NCI-H2196 (cell line): Measurements from ENCODE around the gene HMX3.

Experiments used
- DNase-seq: peaks from one replicate; lab custom pipeline; 2025; ENCODE audit not compliant: unreplicated experiment; lab: John Stamatoyannopoulos, UW

The HMX3 gene

DNA sequence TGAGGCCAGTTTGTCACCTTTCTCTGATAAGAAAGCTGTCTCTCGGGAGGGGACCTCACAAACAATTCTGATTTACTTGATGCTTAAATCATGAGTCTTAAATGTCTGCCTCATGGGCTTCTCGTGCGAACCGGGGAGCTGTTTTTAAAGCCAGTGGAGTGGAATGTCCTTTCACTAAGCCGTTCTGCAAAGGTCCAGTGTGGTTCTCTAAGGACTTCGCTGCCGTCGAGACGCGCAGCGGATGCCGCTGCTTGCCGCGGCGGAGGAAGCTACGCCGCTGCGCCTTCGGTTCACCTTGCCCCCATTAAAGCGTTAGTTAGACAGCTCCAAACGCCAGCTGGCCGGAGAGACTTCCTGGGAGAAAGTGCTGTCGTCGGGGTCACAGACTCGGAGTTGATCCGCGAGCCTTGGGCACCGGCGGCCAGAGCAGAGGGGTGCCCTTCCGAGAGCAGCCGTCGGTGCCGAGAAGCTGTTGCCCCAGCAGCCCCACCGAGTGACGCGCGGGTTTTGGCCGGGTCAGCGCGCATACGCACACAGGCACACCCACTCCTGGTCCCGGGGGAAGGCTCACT, 1.3 kb upstream of the HMX3 start:
- no peak for DNase-seq

DNA sequence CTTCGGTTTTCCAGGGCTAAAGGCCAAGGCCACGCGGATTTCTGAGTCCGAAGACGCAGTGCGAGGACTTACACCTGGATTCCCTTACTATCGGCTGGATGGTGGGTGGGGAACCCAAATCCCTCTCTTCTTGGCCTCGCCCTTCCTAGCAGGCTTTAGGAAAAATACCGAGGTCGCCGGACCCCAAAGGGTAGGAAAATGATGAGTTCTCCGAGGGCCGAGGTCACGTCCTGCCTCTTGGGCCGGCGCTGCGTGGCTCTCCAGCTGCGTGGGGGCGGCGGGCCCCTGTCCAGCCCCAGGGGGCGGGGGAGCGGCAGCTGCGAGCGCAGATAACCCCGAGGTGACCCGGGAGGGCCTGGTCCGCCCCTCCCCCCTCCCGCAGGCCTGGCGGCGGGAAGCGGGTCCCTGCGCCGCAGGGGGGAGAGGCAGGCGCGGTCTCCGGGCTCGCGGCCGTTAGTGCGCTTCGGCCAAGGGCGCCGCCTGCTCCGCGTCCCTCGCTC, 805 bp upstream of the HMX3 start:
- DNase-seq = peak; percentile 29

DNA sequence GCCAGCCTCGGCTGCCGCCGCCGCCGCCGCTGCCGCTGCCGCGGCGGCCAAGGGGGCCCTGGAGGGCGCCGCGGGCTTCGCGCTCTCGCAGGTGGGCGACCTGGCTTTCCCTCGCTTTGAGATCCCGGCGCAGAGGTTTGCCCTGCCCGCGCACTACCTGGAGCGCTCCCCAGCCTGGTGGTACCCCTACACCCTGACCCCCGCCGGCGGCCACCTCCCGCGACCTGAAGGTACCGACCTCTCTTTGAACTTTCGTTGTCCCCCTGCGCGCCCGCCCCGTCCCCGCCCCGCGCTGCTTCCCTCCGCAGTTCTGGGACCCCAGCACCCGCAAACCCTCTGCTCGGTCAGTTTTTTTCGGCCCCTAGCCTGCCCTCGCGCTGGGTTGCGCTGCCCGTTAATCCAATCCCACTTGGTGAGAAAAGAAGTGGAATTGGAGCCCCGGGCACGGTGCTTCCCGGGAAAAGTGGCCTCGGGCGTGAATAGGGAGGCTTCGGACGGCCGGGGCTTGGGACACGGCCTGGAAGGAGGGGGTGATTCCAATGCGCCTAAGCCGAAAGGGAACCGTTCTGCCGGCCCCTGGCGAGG, 543 bp downstream of the HMX3 start:
- DNase-seq = no peak

DNA sequence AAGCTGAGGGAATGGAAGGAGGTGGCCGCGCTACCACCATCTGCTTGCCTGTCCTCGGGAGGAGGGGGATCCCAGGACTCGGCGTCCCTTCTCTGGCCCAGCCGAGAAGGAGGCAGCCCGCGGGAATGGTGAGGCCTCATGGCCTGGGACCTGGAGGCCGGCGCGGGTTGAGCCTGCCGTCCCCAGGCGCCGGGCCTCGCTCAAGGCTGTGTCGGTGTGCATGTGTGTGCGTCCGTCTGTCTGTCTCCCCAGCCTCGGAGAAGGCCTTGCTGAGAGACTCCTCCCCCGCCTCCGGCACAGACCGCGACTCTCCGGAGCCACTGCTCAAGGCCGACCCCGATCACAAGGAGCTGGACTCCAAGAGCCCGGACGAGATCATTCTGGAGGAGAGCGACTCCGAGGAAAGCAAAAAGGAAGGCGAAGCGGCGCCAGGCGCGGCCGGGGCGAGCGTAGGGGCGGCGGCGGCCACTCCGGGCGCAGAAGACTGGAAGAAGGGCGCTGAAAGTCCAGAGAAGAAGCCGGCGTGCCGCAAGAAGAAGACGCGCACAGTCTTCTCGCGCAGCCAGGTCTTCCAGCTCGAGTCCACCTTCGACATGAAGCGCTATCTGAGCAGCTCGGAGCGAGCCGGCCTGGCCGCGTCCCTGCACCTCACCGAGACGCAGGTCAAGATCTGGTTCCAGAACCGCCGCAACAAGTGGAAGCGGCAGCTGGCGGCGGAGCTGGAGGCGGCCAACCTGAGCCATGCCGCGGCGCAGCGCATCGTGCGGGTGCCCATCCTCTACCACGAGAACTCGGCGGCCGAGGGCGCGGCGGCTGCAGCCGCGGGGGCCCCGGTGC, 1.3 kb downstream of the HMX3 start:
- DNase-seq = no peak

DNA sequence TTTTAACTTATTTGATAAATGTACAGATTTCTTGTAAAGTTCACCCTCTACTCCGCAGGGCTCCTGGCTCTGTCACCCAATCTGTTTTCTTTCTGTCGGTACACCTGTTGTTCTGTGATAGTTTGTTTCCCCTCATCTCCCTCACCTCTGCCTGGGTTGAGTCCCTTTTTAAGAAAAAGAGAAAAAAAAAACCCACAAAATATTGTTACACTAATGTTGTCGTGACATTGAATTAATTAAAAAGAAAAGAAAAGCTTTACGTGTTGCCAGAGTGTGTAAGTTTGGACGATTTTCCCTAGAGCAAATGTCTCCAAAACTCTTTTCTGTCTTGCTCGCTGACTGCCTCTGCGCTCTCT, 3.4 kb downstream of the HMX3 start:
- no peak for DNase-seq

DNA sequence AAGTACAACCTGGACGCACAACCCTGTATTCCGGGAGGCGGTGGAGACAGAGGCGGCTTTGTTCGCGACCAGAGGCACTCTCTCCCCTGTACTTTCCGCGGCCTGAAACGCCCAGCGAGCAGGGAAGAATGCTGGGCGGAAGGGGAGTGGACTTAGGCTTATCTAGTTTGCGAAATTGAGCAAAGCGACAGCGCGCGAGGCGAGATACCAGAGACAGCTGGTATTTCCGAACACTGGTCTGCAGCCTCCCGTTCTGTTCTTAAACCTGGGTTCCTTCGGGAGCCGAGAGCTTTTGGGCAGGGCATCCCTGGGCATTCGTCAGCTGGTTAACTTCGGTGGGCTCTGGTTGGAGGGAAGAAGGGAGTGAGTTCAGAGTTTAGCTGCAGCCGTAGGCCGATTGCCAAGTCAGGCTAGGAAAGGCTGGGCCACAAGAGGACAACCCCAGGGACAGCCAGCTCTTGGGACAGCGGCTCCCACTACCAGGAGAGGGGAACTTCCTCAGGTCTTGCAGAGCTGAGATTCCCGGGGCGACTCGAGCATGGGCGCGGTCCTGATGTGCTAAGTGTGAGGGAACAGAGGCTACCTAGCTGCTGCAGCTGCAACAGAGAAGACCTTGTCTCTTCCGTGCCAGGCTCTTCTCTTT, 3.9 kb downstream of the HMX3 start:
- no peak for DNase-seq

DNA sequence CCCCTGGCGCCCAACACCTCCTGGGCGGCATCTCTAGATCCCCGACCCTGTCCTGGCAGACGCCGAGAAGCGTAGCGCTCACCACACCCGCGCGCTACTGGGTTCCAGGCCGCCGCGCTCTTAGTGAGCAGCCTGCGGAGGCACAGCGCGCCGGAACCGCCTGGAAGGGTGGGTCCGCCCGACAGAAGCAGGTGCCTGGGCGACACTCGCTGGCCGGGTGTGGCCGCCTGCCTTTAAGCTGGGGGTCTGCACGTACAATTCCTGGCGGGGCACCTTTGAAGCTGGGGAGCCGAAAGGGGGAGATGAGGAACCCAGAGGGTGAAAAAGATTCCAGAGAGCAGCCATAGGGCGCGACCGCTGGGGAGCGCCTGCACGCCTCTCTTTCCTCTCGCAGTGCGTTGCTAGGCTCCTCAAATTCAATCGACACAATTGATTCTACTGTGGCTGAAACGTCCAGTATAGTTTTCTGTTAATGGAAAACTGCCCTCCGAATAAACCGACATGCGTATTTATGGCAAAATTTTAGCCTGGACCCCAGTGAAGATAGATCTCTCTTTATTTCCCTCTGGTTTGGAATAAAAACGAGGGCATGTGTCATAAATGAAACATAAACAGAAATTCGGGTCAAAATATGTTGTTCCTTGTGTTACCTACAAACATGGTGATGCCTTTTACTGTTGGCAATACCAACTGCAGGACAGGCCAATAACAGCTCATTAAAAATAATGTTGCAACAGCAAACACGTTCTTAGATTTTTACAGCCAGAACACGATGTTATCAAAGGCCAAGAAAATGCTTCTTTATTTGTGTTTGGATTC, 4.6 kb downstream of the HMX3 start:
- no peak for DNase-seq

DNA sequence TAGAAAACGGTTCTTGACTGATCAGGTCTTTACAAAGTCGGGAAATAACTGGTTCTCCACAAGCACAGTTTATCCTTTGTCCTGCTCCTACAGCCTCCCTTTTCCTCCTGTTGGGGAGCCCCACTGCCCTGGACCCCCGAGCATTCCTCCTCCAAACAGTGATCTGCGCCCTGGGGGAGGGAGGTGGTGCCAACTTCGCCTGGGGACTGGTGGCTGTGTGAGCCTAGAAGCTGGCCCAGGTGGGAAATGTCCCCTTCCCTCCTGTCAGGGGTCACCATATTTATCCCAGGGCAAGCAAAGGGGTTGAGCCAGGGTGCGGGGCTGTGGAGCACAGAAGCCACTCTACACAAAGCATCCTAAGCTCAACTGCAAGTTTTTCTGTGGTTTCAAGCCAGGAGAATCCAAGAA, 5.2 kb downstream of the HMX3 start:
- DNase-seq = no peak

DNA sequence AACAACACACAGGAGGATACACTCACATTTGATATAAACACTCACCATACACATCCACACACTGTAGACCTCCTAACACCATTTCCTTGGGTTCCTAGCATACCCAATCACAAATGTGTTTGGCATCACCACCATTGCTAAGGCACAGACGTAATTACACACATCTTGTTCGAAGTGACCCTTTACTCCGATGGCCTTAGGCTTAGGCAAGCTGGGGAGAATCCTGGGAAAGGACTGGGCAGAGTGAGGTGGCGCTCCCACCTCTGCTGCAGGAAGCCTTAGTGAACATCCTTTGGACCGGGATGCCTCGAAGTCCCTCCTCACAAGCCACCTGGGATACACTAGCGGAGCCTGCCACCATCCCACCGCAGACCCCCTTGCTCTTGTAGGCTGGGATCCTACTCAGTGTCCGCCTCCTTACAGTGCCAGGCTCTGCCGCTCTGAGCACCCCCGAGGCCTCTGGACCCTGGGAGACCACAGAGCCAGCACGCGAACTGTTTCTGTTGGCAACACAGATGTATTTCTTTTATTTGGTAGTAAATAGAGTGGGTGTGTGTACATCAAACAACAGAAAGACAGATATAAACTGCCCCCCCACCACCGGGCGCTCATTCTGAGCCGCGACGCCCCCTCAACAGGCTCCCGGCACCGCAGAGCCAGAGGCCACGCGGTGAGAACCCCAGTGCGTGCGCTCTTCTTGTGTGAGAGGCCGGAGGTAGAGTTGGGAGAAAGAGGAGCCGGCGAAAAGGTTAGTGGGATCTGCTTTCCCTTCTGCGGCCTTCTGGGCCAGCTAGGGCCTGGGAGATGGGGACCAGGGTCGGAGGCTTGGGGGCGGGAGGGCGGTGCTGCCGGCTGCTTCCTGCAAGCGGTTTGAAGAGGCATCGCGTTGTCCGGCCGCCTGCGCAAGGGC, 6.3 kb downstream of the HMX3 start:
- no peak for DNase-seq

DNA sequence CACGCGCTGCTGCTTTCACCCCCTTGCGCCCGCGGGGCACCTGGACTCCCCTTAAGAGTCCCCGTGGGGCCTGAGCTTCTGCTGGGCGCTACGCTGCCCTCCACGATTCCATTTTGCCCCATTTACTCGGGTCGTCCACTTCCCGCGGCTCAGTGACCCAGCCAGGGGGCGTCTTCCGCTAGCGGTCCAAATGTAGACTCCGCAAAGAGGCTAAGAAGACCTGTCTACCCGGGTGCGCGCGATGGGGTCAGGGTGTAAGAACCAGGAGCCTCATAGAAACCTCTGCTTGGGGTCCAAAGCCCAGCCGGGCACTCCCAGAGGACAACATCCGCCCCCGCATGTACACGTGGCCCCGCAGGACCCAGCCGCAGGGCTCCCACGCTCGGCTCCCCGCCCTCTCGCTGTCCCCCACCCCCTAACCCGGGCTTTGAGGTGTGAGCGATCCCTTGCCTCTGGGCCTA, 7.0 kb downstream of the HMX3 start:
- DNase-seq = no peak

DNA sequence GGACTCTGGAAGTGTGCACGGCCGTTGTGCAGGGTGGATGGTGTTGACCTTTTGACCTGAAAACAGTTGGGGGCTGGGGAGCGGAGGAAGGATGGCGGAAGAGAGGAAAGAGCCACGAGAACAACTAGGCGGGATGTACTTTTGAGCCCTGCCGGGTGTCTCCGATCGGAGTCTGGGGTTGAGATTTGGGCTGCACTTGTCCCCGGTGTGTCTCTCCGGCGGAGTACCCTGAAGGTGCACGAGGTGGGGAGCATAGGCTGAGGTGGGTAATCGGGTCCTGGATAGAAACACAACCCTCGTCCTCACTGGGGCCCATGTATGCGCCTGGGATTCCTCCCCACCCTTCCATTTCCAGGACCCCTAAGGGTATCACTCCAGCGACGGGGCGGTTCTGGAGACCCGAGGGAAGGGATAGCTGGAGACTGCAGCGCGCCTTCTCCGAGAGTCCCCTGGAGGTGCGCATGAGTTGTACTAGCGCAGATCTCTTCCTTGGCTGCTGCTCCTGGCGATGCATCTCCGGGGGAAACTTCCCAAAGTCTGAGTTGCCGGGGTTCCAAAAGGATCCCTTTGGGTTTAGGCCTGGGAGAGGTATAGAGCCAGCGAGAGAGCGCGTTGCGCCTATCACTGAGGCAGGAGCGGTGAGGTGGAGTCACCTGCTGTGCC, 7.5 kb downstream of the HMX3 start:
- DNase-seq = no peak

DNA sequence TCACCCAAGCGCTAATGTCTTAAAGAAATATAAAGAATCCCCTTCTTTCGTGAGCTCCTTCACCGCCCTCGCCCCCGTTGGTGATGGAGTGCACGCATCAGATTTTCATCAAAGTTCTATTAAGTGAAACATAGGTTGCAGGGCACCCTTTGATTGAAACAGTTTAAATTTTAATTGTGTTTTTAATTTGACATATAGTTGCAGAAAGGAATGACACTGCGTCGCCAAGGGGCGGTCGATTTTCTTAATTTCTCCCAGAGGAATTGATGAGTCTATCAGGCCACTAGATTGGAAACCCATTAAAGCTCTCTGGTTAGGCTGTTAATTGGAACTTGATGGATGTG, 8.0 kb downstream of the HMX3 start:
- no peak for DNase-seq

DNA sequence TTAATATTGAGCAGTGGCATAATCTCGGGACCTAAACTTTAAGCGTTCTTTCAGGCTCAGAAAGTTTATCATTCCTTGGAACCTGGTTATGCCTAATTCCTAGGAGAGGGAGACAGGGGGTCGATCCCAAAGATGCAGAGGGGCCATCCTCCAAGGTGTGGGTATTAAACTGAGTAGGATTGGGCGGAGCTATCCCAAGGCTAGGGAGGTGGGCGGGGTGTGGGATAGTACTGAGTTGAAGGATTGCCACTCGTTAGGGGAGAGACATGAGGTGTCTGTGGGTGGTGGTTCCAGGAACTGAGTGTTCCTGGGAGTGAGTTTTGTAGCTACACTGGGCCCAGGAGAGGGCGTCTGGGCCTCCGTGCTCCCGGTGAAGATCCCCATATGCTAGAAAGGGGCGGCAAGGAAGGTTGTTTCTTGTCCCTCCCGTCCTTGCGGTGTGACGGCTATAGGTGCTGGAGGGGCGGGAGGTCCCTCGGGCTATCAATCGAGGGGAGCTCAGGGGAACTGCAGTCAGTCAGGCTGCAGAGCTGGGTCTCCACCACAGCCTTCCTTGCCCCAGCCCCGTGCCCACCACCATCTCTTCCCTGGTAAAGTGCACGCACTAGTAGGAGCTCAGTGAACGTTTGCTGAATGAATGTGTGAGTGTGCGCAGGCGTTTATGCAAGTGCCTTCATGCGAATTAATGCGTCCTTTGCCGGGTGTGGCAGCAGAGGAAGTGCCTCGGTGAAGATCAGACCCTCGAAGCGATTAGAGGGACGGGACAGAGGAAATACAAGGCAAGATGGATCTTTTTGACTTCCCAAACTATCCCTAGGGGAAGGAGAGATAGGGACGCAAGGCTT, 9.1 kb downstream of the HMX3 start:
- no peak for DNase-seq

DNA sequence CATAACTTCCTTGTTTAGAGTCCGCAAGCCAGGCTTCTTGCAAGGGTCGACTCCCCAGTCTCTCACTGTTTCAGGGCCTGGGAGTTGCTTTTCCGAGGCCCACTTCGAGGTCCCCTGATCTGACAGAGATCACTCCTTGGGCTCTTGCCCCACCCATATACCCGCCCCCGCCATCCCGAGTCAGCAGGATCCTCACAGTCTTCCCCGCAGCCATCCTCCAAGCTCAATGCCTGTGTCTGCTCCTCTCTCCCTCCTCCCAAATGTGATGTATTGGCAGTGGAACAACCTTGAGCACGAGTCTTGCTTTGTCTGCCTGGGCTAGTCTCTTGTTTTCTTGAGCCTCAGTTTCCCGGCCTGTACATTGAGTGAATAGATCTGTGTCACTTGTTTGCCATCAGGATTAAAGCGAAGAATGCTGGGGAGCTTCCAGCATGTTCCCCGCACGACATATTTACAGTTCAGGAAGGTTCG, 9.8 kb downstream of the HMX3 start:
- DNase-seq = no peak

DNA sequence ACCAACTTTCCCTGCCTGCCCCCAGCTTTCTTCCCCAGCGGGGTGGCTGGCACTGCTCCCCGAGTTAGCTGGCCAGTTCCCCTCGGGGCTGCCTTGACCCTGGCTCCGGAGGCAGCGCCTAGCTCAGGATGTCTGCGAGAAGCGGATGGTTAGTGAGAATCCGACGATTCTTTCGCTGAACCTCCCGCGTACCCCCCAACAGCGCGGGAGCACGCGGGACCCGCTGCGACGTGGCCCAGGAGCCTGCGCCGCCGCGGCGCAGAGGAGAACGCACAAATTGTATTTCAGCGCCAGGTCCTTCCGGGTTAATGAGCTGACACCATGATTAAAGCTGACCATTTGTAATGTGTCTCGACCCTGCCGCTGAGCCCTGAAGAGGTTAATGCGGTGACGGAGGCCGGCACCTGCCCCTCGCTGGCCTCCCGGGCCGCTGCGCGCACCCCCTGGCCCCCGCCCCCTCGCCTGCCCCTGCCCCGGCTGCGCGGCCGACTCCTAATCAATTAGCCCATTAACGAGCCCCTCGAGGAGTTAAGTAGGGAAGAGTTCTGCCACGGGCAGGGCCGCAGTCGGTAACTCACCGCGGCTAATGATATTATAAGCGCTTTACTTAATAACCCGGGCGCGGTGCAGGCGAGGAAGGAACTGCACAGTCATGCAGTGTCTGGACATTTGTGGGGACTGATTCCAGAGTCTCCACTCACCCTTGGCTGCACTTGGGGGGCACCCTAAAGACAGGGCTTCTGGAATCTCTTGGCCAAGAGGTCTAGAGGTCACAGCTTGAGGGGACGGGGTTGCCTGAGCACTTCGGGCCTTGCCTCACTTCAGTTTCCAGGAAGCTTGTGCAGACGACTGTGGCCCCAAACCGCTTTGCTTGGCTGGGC, 10.5 kb downstream of the HMX3 start:
- DNase-seq = no peak

DNA sequence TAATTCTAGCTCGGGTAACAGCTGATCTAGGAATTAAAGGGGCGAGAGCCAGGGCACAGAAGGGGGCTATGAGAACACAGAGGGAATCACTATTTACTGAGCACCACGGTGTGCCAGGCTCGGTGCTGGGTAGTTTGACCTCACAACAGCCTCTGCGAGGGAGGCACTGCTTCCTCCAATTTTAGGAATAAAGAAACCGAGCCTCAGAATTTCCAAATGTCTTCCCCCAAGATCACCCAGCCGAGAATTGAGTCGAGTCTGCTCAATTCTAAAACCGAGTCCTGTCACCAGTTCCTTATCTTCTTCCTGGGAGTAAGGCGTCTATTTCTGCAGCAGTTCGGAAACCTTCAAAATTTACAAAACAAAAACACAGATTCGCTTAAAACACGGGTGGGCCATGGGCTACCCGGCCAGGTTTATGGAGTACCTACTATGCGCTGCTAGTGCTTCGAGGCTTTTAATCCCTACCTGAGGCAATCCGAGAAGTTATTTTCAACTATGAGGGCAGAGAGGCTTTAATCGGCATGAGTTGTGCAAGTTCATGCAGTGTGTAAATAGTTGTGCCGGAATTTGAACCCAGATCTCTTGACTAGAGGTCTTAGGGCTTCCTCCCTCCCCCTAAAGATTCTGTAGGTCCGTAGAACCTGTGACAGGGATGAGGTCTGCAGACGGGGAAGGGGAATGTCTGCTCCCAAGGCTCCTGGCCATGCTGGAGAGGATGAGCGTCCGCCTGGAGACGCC, 11.3 kb downstream of the HMX3 start:
- no peak for DNase-seq
